H1 (cell line): Measurements from ENCODE around the gene ABCC11. TPM values are rescaled to one million over a fixed set of nuclear protein-coding genes. Genes with fewer than 3 reads are reported as not detected.

Experiments
- CTCF ChIA-PET: fragments of 300-600 bp; sonication (Branson Sonifier 250); formaldehyde crosslinking; loops from one replicate; lab custom pipeline; 2021; ENCODE audit not compliant: partially characterized antibody; lab: Charles Lee
- POLR2A ChIA-PET: fragments of 300-600 bp; sonication (Branson Sonifier 250); formaldehyde crosslinking; loops from one replicate; lab custom pipeline; 2021; ENCODE audit warnings: inconsistent platforms; ENCODE audit not compliant: partially characterized antibody; lab: Charles Lee
- DNase-seq, 2 experiments: peaks; one replicate each; pipeline versions ENCODE4 v3.0.0 to v3.0.0-alpha.2; 2010 to 2022; ENCODE audit warnings: low spot score in 2 of 2, low read depth in 1 of 2, mixed read lengths in 1 of 2
- FAIRE-seq: peaks from 2 replicates; lab custom pipeline; 2011; peaks lifted over from hg19 to GRCh38; lab: Jason Lieb, UNC
- H2AFZ ChIP-seq: 2 replicates; pipeline ENCODE4 v1.8.1; 2012; ENCODE audit warnings: low read length, inconsistent platforms
- H2AK5ac ChIP-seq: 2 replicates; pipeline ENCODE4 v1.6.1; 2013; ENCODE audit warnings: low read depth, low read length
- H2BK120ac ChIP-seq: replicated peaks from 2 replicates; pipeline ENCODE3; 2013; ENCODE audit warnings: low read depth, low read length, inconsistent platforms
- H2BK12ac ChIP-seq: 2 replicates; pipeline ENCODE4 v1.6.1; 2013; ENCODE audit warnings: low read depth, low read length
- H2BK15ac ChIP-seq: 2 replicates; pipeline ENCODE4 v1.6.1; 2013; ENCODE audit warnings: low read length
- H2BK20ac ChIP-seq: 2 replicates; pipeline ENCODE4 v1.6.1; 2013; ENCODE audit warnings: low read length
- H2BK5ac ChIP-seq: 2 replicates; pipeline ENCODE4 v1.6.1; 2013; ENCODE audit warnings: low read depth, low read length
- H3K14ac ChIP-seq: 2 replicates; pipeline ENCODE4 v1.6.1; 2013; ENCODE audit warnings: inconsistent platforms; ENCODE audit not compliant: insufficient read length
- H3K18ac ChIP-seq: 2 replicates; pipeline ENCODE4 v1.6.1; 2013; ENCODE audit warnings: low read length; ENCODE audit errors: extremely low read depth
- H3K23ac ChIP-seq: 2 replicates; pipeline ENCODE4 v1.6.1; 2013; ENCODE audit warnings: inconsistent platforms; ENCODE audit not compliant: insufficient read length
- H3K23me2 ChIP-seq: 2 replicates; pipeline ENCODE4 v1.6.1; 2013; ENCODE audit warnings: low read depth, low read length
- H3K27ac ChIP-seq: 2 replicates; pipeline ENCODE4 v1.6.1; 2011; ENCODE audit warnings: low read depth, low read length, inconsistent platforms
- H3K27me3 ChIP-seq, 4 experiments: replicated peaks in 1 of 4; 1 replicate in 1 of 4; 2 replicates in 3 of 4; pipeline versions ENCODE4 v1.6.1 to v1.8.1; 2011 to 2013; ENCODE audit warnings: low read length in 3 of 4, mild to moderate bottlenecking in 3 of 4, inconsistent platforms in 2 of 4, mixed read lengths in 2 of 4, moderate library complexity in 1 of 4; ENCODE audit not compliant: control insufficient read depth in 3 of 4, insufficient read depth in 3 of 4; ENCODE audit errors: extremely low read depth in 1 of 4
- H3K36me3 ChIP-seq, 4 experiments: 2 replicates each; pipeline versions ENCODE4 v1.6.1 to v1.8.1; 2011 to 2013; ENCODE audit warnings: mild to moderate bottlenecking in 4 of 4, low read length in 3 of 4, moderate library complexity in 2 of 4, control low read depth in 1 of 4, inconsistent platforms in 1 of 4; ENCODE audit not compliant: insufficient read depth in 4 of 4, control insufficient read depth in 2 of 4
- H3K4ac ChIP-seq: replicated peaks from 2 replicates; pipeline ENCODE3; 2013; ENCODE audit warnings: low read length, low read depth, mixed read lengths, inconsistent platforms; ENCODE audit not compliant: insufficient read length
- H3K4me1 ChIP-seq, 4 experiments: replicated peaks in 1 of 4; 1 replicate in 1 of 4; 2 replicates in 3 of 4; pipeline versions ENCODE4 v1.6.1 to v1.8.1; 2011 to 2013; ENCODE audit warnings: low read length in 3 of 4, inconsistent platforms in 2 of 4, mixed read lengths in 1 of 4; ENCODE audit not compliant: insufficient read depth in 4 of 4, control insufficient read depth in 3 of 4
- H3K4me2 ChIP-seq, 2 experiments: 2 replicates each; pipeline versions ENCODE4 v1.6.1 to v1.8.1; 2011 to 2013; ENCODE audit warnings: low read depth in 2 of 2, low read length in 2 of 2, control low read depth in 1 of 2, inconsistent platforms in 1 of 2, mild to moderate bottlenecking in 1 of 2; ENCODE audit not compliant: insufficient read depth in 1 of 2
- H3K4me3 ChIP-seq, 4 experiments: fragments of 200-600, 300-600 bp in 1 of 4; sonication (generic), shearing (Covaris generic), sonication (Bioruptor Twin) in 1 of 4; 2 replicates each; pipeline versions ENCODE4 v1.5.1 to v1.8.1; 2011 to 2016; ENCODE audit warnings: low read length in 4 of 4, low read depth in 3 of 4, control low read depth in 2 of 4, inconsistent platforms in 2 of 4, mild to moderate bottlenecking in 2 of 4, mixed read lengths in 1 of 4, moderate library complexity in 1 of 4; ENCODE audit not compliant: insufficient read depth in 2 of 4; ENCODE audit errors: extremely low read depth in 1 of 4
- H3K56ac ChIP-seq: replicated peaks from 2 replicates; pipeline ENCODE3; 2013; ENCODE audit warnings: low read depth, mild to moderate bottlenecking, mixed read lengths, low read length, inconsistent platforms; ENCODE audit not compliant: insufficient read length
- H3K79me1 ChIP-seq: 2 replicates; pipeline ENCODE4 v1.6.1; 2013; ENCODE audit warnings: low read depth, low read length, control low read depth
- H3K79me2 ChIP-seq, 2 experiments: 2 replicates each; pipeline versions ENCODE4 v1.6.1 to v1.8.1; 2012 to 2013; ENCODE audit warnings: low read length in 2 of 2, mild to moderate bottlenecking in 2 of 2, inconsistent platforms in 1 of 2; ENCODE audit not compliant: insufficient read depth in 2 of 2, control insufficient read depth in 1 of 2
- H3K9ac ChIP-seq, 4 experiments: replicated peaks in 1 of 4; 1 replicate in 1 of 4; 2 replicates in 3 of 4; pipeline versions ENCODE4 v1.6.1 to v1.8.1; 2011 to 2013; ENCODE audit warnings: low read depth in 3 of 4, low read length in 3 of 4, control low read depth in 2 of 4, mild to moderate bottlenecking in 2 of 4, moderate library complexity in 2 of 4, inconsistent platforms in 1 of 4; ENCODE audit errors: extremely low read depth in 1 of 4
- H3K9me3 ChIP-seq, 2 experiments: 2 replicates each; pipeline versions ENCODE4 v1.6.1 to v1.8.1; 2012 to 2013; ENCODE audit warnings: mild to moderate bottlenecking in 2 of 2, moderate library complexity in 2 of 2, control low read depth in 1 of 2, inconsistent platforms in 1 of 2, low read depth in 1 of 2, low read length in 1 of 2, mixed read lengths in 1 of 2; ENCODE audit not compliant: insufficient read depth in 2 of 2
- H4K20me1 ChIP-seq, 2 experiments: replicated peaks in 1 of 2; 2 replicates each; pipeline versions ENCODE3 to v1.8.1; 2011 to 2013; ENCODE audit warnings: inconsistent platforms in 2 of 2, low read length in 2 of 2, mild to moderate bottlenecking in 1 of 2; ENCODE audit not compliant: insufficient read depth in 2 of 2, control insufficient read depth in 1 of 2
- H4K5ac ChIP-seq: 2 replicates; pipeline ENCODE4 v1.6.1; 2013; ENCODE audit warnings: low read length, low read depth, mixed read lengths, inconsistent platforms; ENCODE audit not compliant: insufficient read length
- H4K8ac ChIP-seq: 2 replicates; pipeline ENCODE4 v1.8.0; 2013; ENCODE audit warnings: mild to moderate bottlenecking, moderate library complexity, low read length, inconsistent platforms; ENCODE audit not compliant: insufficient read depth; ENCODE audit errors: extremely low read depth
- H4K91ac ChIP-seq: replicated peaks from 2 replicates; pipeline ENCODE3; 2013; ENCODE audit warnings: low read length, mixed read lengths, inconsistent platforms; ENCODE audit not compliant: insufficient read length
- KDM5A ChIP-seq: fragments of 200-600 bp; IDR thresholded peaks from 2 replicates; pipeline ENCODE4 v1.7.1; 2012; ENCODE audit warnings: mild to moderate bottlenecking, low read length, inconsistent platforms, mixed read lengths
- WGBS, 2 experiments: shearing (Covaris generic) in 1 of 2; methylation state at CpG; one replicate each; pipeline versions ENCODE4 v1.1.6 to v1.1.7; 2013 to 2015; ENCODE audit warnings: low lambda C conversion rate in 2 of 2, mixed read lengths in 2 of 2, inconsistent platforms in 1 of 2, low coverage in 1 of 2, missing lambda C conversion rate in 1 of 2; ENCODE audit not compliant: insufficient replicate concordance in 2 of 2, insufficient coverage in 1 of 2, insufficient read length in 1 of 2; ENCODE audit errors: extremely low coverage in 1 of 2, missing lambda C conversion rate in 1 of 2; 5-methylcytosine and 5-hydroxymethylcytosine counted together
- polyA plus RNA-seq, 7 experiments: library from polyadenylated mRNA; depleted of rRNA in 3 of 7; stranded (reverse) in 5 of 7; unstranded in 2 of 7; fragments of >200 nt in 5 of 7; fragments of 200-250 nt in 2 of 7; gene quantifications; 1 replicate in 5 of 7; 2 replicates in 1 of 7; 4 replicates in 1 of 7; pipeline versions ENCODE4 v1.2.1 to v1.2.3, GENCODE V29; 2011 to 2013; ENCODE audit warnings: missing spikeins in 2 of 7, mixed read lengths in 2 of 7
- total RNA-seq: library from RNA; stranded (reverse); fragmentation: NEBNext Ultra II Directional; extraction: Animal tissue kit (Norgen Biotek cat#: 25700); gene quantifications from 2 replicates; pipeline ENCODE4 v1.2.1, GENCODE V29; 2021

ABCC11 gene
- total and polyA plus RNA-seq, 2 of the 8 experiments (the other 6 are each of a cell fraction or from before 2014, with no cell fraction given): 0.06 TPM; not detected in 1

GRCh38 chr16:48146710-48147109 lies 100.6 kb downstream of the ABCC11 start:
- Histone ChIP-seq H3K18ac (no peak overlapping the region), H3K27me3 (no peaks in the 10 kb centered on the region), H3K23ac (no peak overlapping the region), H3K79me1 (no peaks in the 10 kb centered on the region), H4K5ac (no peak overlapping the region), H4K20me1 (no peaks in the 10 kb centered on the region), H2BK12ac (no peak overlapping the region), H3K4me3 (no peak overlapping the region), H2AK5ac (no peak overlapping the region), H4K91ac (no peak overlapping the region), H3K4me2 (no peak overlapping the region), H3K4me1 (no peaks in the 10 kb centered on the region), H3K23me2 (no peaks in the 10 kb centered on the region), H3K9me3 (no peaks in the 10 kb centered on the region), H3K36me3 (no peaks in the 10 kb centered on the region), H3K79me2 (no peaks in the 10 kb centered on the region), H2BK5ac (no peak overlapping the region), H3K4ac (no peak overlapping the region), H2AFZ (no peak overlapping the region), H2BK15ac (no peak overlapping the region), H3K56ac (no peak overlapping the region), H3K27ac (no peak overlapping the region), H3K14ac (no peak overlapping the region), H2BK120ac (no peak overlapping the region), H4K8ac (no peak overlapping the region), H3K9ac (no peak overlapping the region), H2BK20ac (no peak overlapping the region)
- WGBS, 2 experiments: 92% methylated on average over 4 of the region's 4 CpGs; no CpG with 5 or more reads in 1 of the 2 experiments
- POLR2A ChIA-PET: no interaction called here
- FAIRE-seq (no peak), DNase-seq (no peak)
- CTCF ChIA-PET: interaction anchor here (1.5 to 1.8 kb wide), 2 partner anchors 28 to 1003 kb away, joined by 3 to 4 read pairs; partner anchors contain the start of gene NETO2
- no peak for TF ChIP-seq KDM5A
